ENCODE measurements around the gene HBG1. TPM values are rescaled to one million over a fixed set of nuclear protein-coding genes. Genes with fewer than 3 reads are reported as not detected.

HBG1 gene
- polyA plus RNA-seq, 3 donors: not detected

GRCh38 chr11:5290106-5290505 is 40.4 kb upstream of the HBG1 start:
- Mint-ChIP-seq H3K27ac (no peak overlapping the region), H3K27me3 (ENCODE audit: low read depth in 3 of 3) (peaks cover 0 to 2% (median 0%) of the 10 kb centered on the region in 3 donors), H3K9me3 (peaks cover 0 to 5% (median 0%) of the 10 kb centered on the region in 7 donors), H3K4me1 (no peaks in the 10 kb centered on the region), H3K4me3 (no peak overlapping the region), H3K36me3 (no peaks in the 10 kb centered on the region)
- no peak for DNase-seq
- no peaks in the 10 kb centered on the region for H3K27me3 ChIP-seq (ENCODE audit: control insufficient read depth in 2 of 2, insufficient read depth in 2 of 2, low read length in 2 of 2)
- H3K4me1 ChIP-seq (ENCODE audit: control insufficient read depth in 1 of 2, insufficient read depth in 2 of 2, low read length in 2 of 2): no peaks in the 10 kb centered on the region
- intact Hi-C loops (cut with micrococcal nuclease): no loop called here
- no peaks in the 10 kb centered on the region for H3K36me3 ChIP-seq (replicated peaks in 1 of 2; ENCODE audit: control insufficient read depth in 1 of 2, insufficient read depth in 2 of 2, low read length in 2 of 2)
- no peaks in the 10 kb centered on the region for H4K20me1 ChIP-seq (ENCODE audit: insufficient read depth, low read length)
- H2AFZ ChIP-seq (ENCODE audit: insufficient read depth, low read depth, low read length, poor library complexity, severe bottlenecking): no peak overlapping the region
- H3K79me2 ChIP-seq (ENCODE audit: insufficient read depth, low read length): no peaks in the 10 kb centered on the region
- no peaks in the 10 kb centered on the region for H3K9me3 ChIP-seq (replicated peaks in 1 of 2; ENCODE audit: control insufficient read depth in 1 of 2, insufficient read depth in 1 of 2, low read length in 2 of 2)
- H3K9ac ChIP-seq (ENCODE audit: insufficient read depth, low read length, poor library complexity, severe bottlenecking): no peak overlapping the region
- no peak overlapping the region for H3K4me2 ChIP-seq (replicated peaks; ENCODE audit: extremely low read depth, low read length, poor library complexity, severe bottlenecking)
- WGBS (ENCODE audit: insufficient coverage): no CpG with 5 or more reads among the region's 1 CpG
- no peak overlapping the region for H3K27ac ChIP-seq (ENCODE audit: low read depth in 1 of 2, low read length in 2 of 2)
- TF ChIP-seq CTCF (IDR thresholded peaks at IDR 0.05): no peak
- H3K4me3 ChIP-seq (replicated peaks in 1 of 3; ENCODE audit: low read depth in 2 of 3, low read length in 3 of 3): no peak overlapping the region

- Histone ChIP-seq H3K4me2 (replicated peaks; ENCODE audit: extremely low read depth, low read length, poor library complexity, severe bottlenecking) (no peak overlapping the region), H3K36me3 (replicated peaks in 1 of 2; ENCODE audit: control insufficient read depth in 1 of 2, insufficient read depth in 2 of 2, low read length in 2 of 2) (no peaks in the 10 kb centered on the region), H3K27me3 (ENCODE audit: control insufficient read depth in 2 of 2, insufficient read depth in 2 of 2, low read length in 2 of 2) (no peaks in the 10 kb centered on the region), H3K4me3 (replicated peaks in 1 of 3; ENCODE audit: low read depth in 2 of 3, low read length in 3 of 3) (no peak overlapping the region), H3K9me3 (replicated peaks in 1 of 2; ENCODE audit: control insufficient read depth in 1 of 2, insufficient read depth in 1 of 2, low read length in 2 of 2) (no peaks in the 10 kb centered on the region), H3K27ac (ENCODE audit: low read depth in 1 of 2, low read length in 2 of 2) (no peak overlapping the region), H2AFZ (ENCODE audit: insufficient read depth, low read depth, low read length, poor library complexity, severe bottlenecking) (no peak overlapping the region), H3K4me1 (ENCODE audit: control insufficient read depth in 1 of 2, insufficient read depth in 2 of 2, low read length in 2 of 2) (no peaks in the 10 kb centered on the region), H4K20me1 (ENCODE audit: insufficient read depth, low read length) (no peaks in the 10 kb centered on the region), H3K9ac (ENCODE audit: insufficient read depth, low read length, poor library complexity, severe bottlenecking) (no peak overlapping the region), H3K79me2 (ENCODE audit: insufficient read depth, low read length) (no peaks in the 10 kb centered on the region)
- Mint-ChIP-seq H3K27ac (no peak overlapping the region), H3K4me1 (no peaks in the 10 kb centered on the region), H3K9me3 (peaks cover 0 to 5% (median 0%) of the 10 kb centered on the region in 7 donors), H3K27me3 (ENCODE audit: low read depth in 3 of 3) (peaks cover 0 to 2% (median 0%) of the 10 kb centered on the region in 3 donors), H3K36me3 (no peaks in the 10 kb centered on the region), H3K4me3 (no peak overlapping the region)
- no peak for DNase-seq
- no peak for TF ChIP-seq CTCF (IDR thresholded peaks at IDR 0.05)
- intact Hi-C loops (cut with micrococcal nuclease): no loop called here
Observed at GRCh38 chr11:5289696-5290095, 40.0 kb upstream of the HBG1 start.
